Measurements from ENCODE around the gene ADCY9. TPM values are rescaled to one million over a fixed set of nuclear protein-coding genes. Genes with fewer than 3 reads are reported as not detected.

Gene ADCY9
- 10 to 100 TPM in 5 of 7 donors, 1 to 10 TPM in 2; 8.3 to 23.0 (median 14.9) TPM for total RNA-seq
- polyA plus RNA-seq: 1 to 10 TPM in 2 of 3 donors, under 1 TPM in 1; 0.70 to 2.9 (median 1.2) TPM
- long read RNA-seq, donor 1, partial matches to known transcripts: 0 of 1 reads
- long read RNA-seq, donor 1, other reads (novel, unspliced or antisense): 0 of 1 reads
- long read RNA-seq, donor 2: 0 reads

DNA sequence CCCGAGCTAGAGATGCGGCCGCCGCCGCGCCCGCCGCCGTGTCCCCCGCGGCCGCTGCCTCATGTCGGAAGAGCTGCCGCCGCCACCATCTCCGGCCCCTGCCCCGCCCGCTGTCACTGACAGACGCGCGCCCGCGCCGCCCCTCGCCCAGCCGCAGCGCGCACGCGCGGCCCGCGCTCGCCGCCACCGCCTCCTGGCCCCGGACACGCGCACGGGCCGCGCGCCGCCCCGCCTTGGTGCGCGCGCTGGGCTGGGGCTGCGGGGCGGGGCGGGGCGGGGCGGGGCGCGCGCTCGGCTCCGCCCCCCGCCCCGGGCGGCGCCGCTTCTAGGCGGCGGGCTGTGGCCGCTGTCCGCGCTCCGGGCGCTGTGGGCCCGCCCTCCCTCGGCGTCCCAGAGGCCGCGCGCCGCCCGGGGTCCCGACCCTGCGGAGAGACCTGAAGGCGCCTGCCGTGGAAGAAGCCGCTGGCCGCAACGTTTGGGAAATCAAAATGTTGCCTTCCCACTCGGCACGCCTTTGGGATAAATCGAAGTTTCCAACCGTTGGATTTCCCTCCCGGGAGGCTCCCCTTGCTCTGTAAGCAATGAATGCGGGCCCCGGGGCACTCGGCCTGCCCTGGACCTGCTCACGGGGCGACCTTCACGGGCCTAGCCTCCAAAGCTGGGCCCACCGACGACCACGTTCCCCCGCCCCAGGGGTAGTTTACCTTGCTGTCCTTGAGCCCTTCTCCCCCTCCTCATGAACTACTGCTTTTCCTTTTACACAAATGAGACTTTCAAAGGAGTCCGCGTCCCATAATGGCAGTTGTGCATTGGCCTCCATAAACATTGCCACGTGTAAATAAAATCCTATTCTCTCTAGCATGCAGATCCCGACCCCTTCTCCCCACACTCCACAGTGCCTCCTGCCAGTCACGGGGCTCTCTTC lies at the start of gene ADCY9:
Gene ADCY9, minus strand, starts transcription at position 118 of the 925 bp plus-strand sequence. CDS start 1,000 bp downstream, outside the sequence.
- TF ChIP-seq POLR2AphosphoS5 (IDR thresholded peaks at IDR 0.05) (peak; percentile 14 to 61 (median 59)), POLR2A (IDR thresholded peaks at IDR 0.05) (no peak)
- H3K27ac ChIP-seq: peak within 1 kb of the TSS; percentile 15 to 81 (median 74)
- H3K4me1 ChIP-seq: peaks cover 17 to 51% (median 46%) of the 10 kb centered on the region in 6 donors
- no peaks in the 10 kb centered on the region for H3K9me3 ChIP-seq
- peak; percentile 94 for DNase-seq
- no peaks in the 10 kb centered on the region for H3K36me3 ChIP-seq
- H3K27me3 ChIP-seq (replicated peaks in 1 of 7): peaks cover 0 to 9% (median 0%) of the 10 kb centered on the region in 7 donors
- 3 to 8% (median 4%) methylated on average over 32 to 105 of the region's 105 CpGs for WGBS, 5 donors
- intact Hi-C loops (cut with DNase I; ENCODE audit: low total_unique reads): no loop called here
- H3K4me3 ChIP-seq: peak within 1 kb of the TSS; percentile 62 to 86 (median 66)

DNA sequence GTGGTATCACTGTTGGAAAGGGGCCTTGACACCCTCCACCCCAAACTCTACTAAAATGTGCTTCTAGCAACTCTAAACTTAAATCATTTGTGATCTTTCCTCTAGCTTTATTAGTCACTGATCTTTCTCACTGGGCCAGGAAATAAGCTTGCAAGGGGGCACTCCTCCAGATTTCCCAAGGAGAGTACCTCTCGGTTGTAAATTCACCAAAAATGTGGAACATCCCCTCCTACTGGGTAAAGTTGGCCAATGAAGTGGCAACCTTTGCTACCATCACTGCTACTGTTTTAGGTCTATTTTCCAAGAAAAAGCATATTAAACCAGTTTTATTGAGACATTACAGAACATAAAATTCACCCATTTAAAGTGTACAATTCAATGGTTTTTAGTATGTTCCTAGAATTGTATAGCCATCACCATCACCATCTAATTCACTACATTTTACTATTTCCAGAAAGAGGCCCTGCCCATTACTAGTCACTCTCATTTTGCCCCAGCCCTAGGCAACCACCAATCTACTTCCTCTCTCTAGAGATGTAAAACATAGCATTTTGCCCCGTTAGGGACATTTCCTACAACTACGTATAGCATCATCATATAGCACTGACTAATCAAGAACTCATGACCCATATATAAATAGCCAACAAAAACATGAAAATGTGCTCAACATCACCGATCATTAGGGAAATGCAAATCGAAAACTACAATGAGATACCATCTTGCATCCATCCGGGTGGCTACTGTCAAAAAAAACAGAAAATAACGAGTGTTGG lies 44.6 kb upstream of the ADCY9 start:
- Histone ChIP-seq H3K27me3 (replicated peaks in 1 of 7) (no peaks in the 10 kb centered on the region), H3K4me1 (no peaks in the 10 kb centered on the region), H3K9me3 (no peaks in the 10 kb centered on the region), H3K36me3 (no peaks in the 10 kb centered on the region), H3K27ac (no peak overlapping the region), H3K4me3 (no peak overlapping the region)
- TF ChIP-seq POLR2AphosphoS5 (IDR thresholded peaks at IDR 0.05) (no peak), POLR2A (IDR thresholded peaks at IDR 0.05) (no peak)
- TF ChIP-seq, protein P1, sequence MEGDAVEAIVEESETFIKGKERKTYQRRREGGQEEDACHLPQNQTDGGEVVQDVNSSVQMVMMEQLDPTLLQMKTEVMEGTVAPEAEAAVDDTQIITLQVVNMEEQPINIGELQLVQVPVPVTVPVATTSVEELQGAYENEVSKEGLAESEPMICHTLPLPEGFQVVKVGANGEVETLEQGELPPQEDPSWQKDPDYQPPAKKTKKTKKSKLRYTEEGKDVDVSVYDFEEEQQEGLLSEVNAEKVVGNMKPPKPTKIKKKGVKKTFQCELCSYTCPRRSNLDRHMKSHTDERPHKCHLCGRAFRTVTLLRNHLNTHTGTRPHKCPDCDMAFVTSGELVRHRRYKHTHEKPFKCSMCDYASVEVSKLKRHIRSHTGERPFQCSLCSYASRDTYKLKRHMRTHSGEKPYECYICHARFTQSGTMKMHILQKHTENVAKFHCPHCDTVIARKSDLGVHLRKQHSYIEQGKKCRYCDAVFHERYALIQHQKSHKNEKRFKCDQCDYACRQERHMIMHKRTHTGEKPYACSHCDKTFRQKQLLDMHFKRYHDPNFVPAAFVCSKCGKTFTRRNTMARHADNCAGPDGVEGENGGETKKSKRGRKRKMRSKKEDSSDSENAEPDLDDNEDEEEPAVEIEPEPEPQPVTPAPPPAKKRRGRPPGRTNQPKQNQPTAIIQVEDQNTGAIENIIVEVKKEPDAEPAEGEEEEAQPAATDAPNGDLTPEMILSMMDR (IDR thresholded peaks at IDR 0.05 in 8 of 11, conservative IDR thresholded peaks at IDR 0.05 in 3 of 11): no peak
- WGBS, 5 donors: 72 to 78% (median 74%) methylated on average over 7 of the region's 7 CpGs
- intact Hi-C loops (cut with DNase I; ENCODE audit: low total_unique reads): no loop called here
- DNase-seq: no peak

DNA sequence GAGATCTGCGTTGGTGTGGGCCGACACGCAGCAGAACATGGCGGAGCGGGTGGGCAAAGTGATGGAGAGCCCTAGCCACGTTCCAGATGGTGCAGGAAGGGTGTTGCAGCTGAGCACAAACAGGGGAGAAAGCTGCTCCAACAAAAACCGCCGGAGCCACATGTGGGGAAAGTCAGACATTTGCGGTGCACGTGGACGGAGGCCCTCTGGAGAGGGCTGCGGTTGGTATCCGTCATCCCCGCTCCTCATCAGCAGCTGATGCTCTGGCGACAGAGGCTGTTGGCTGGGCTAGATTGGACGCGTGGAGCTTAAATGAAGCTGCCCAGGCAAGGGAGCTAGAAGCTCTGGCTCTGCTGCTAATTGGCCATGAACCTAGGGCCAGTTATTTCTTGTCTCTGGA lies 43.5 kb upstream of the ADCY9 start:
- Histone ChIP-seq H3K27ac (no peak overlapping the region), H3K27me3 (replicated peaks in 1 of 7) (no peaks in the 10 kb centered on the region), H3K36me3 (no peaks in the 10 kb centered on the region), H3K9me3 (no peaks in the 10 kb centered on the region), H3K4me3 (no peak overlapping the region), H3K4me1 (no peaks in the 10 kb centered on the region)
- TF ChIP-seq POLR2A (IDR thresholded peaks at IDR 0.05): no peak
- TF ChIP-seq, protein P1 (IDR thresholded peaks at IDR 0.05 in 8 of 11, conservative IDR thresholded peaks at IDR 0.05 in 3 of 11): no peak
- TF ChIP-seq POLR2AphosphoS5 (IDR thresholded peaks at IDR 0.05): no peak
- intact Hi-C loops (cut with DNase I; ENCODE audit: low total_unique reads): no loop called here
- DNase-seq: no peak
- WGBS, 5 donors: 93 to 95% (median 94%) methylated on average over 17 of the region's 17 CpGs

DNA sequence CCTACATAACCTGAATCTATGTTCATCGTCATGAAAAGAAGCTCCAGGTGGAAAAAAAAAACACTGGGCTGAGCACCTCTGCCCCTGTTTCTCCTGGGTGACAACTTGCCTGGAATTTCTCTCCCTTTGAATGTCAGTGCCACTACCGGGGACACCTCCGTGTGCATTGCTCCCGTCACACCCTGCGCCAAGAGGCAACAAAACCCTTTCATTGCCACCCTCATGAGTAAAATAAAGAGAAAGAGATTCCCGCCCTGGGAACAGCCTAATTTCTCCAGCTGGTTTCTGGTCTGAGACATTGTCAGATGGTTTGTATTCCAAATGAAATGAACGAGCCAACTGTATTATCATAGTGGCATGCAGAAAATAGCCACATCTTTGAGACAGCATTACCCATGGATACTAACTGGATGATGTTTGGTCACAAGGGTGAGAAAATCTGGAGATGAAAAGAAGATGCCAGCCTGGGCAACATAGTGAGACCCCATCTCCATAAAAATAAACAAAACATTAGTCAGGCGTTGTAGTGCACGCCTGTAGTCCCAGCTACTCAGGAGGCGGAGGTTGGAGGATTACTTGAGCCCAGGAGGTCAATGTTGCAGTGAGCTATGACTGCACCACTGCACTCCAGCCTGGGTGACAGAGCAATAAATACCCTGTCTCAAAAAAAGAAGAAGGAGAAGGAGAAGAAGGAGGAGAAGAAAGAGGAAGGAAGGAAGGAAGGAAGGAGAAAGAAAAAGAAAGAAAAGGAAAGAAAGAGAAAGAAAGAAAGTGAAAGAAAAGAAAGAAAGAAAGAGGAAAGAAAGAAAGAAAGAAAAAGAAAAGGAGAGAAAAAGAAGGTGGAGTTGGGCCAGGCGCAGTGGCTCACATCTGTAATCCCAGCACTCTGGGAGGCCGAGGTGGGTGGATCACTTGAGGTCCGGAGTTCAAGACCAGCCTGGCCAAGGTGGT lies 42.2 kb upstream of the ADCY9 start:
- Histone ChIP-seq H3K9me3 (no peaks in the 10 kb centered on the region), H3K36me3 (no peaks in the 10 kb centered on the region), H3K27me3 (replicated peaks in 1 of 7) (no peaks in the 10 kb centered on the region), H3K27ac (no peak overlapping the region), H3K4me3 (no peak overlapping the region), H3K4me1 (no peaks in the 10 kb centered on the region)
- intact Hi-C loops (cut with DNase I; ENCODE audit: low total_unique reads): no loop called here
- 83 to 90% (median 87%) methylated on average over 13 of the region's 13 CpGs for WGBS, 5 donors
- DNase-seq: no peak
- TF ChIP-seq POLR2AphosphoS5 (IDR thresholded peaks at IDR 0.05) (no peak), POLR2A (IDR thresholded peaks at IDR 0.05) (no peak)
- TF ChIP-seq, protein P1 (IDR thresholded peaks at IDR 0.05 in 8 of 11, conservative IDR thresholded peaks at IDR 0.05 in 3 of 11): no peak

All from spleen (tissue), 13 donors.